Measurements from ENCODE around the gene ASCL4.
"Not testable (repeated sequence)": the region's sequence is repeated elsewhere in the genome, so short reads cannot be mapped to it uniquely, and the experiment has no call there.

ASCL4 gene, protein sequence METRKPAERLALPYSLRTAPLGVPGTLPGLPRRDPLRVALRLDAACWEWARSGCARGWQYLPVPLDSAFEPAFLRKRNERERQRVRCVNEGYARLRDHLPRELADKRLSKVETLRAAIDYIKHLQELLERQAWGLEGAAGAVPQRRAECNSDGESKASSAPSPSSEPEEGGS

GRCh38 chr12:107774349-107775029 lies at the start of gene ASCL4:
ASCL4 (plus strand) TSS chr12:107774704; CDS start chr12:107775219, 515 bp downstream.
- TF ChIP-seq CTCF (IDR thresholded peaks at IDR 0.05; ENCODE audit: control insufficient read depth, extremely low read depth, insufficient read depth), result no peak
- no peak for DNase-seq (ENCODE audit: low read depth)
- H3K4me3 ChIP-seq (ENCODE audit: low read depth, low read length), result no peak within 1 kb of the TSS

DNA sequence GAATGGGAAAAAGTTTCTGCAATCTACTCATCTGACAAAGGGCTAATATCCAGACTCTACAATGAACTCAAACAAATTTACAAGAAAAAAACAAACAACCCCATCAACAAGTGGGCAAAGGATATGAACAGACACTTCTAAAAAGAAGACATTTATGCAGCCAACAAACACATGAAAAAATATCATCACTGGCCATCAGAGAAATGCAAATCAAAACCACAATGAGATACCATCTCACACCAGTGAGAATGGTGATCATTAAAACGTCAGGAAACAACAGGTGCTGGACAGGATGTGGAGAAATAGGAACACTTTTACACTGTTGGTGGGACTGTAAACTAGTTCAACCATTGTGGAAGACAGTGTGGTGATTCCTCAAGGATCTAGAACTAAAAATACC lies 47.2 kb upstream of the ASCL4 start:
- H3K4me3 ChIP-seq (ENCODE audit: low read depth, low read length); DNase-seq (ENCODE audit: low read depth): not testable (repeated sequence)

- DNase-seq (ENCODE audit: low read depth); H3K4me3 ChIP-seq (ENCODE audit: low read depth, low read length): not testable (repeated sequence)
Measured at GRCh38 chr12:107727742-107728141, 46.8 kb upstream of the ASCL4 start.

DNA sequence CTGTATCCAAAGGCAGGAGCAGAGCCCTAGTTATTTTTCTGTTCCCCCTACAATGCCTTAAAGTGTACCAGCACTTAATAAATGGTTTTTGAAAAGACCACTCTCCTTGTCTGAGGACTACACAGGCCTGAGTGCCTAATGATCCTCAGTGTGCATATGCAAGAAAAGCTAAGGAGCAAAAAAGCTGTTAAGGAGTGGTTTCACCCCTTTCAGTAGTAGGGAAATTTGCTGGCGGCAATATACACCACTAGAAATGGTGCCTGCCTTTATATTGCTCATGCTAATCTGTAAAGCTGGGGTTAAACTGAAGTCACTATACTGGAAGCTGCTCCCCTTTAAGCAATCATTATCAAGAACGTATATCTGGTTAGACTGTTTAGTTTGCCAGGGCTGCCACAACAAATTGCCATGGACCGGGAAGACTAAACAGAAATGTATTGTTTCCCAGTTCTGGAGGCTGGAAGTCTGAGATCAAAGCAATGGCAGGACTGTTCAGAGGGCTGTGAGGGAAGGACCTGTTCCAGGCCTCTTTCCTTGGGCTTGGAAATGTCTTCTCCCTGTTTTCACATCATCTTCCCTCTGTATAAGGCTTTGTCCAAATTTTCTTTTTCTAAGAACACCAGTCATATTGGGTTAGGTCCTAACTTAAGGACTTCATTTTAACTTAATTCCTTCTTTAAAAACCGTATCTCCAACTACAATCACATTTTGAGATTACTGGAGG lies 43.7 kb upstream of the ASCL4 start:
- no peak for TF ChIP-seq CTCF (IDR thresholded peaks at IDR 0.05; ENCODE audit: control insufficient read depth, extremely low read depth, insufficient read depth)
- H3K4me3 ChIP-seq (ENCODE audit: low read depth, low read length), result no peak overlapping the region
- no peak for DNase-seq (ENCODE audit: low read depth)

DNA sequence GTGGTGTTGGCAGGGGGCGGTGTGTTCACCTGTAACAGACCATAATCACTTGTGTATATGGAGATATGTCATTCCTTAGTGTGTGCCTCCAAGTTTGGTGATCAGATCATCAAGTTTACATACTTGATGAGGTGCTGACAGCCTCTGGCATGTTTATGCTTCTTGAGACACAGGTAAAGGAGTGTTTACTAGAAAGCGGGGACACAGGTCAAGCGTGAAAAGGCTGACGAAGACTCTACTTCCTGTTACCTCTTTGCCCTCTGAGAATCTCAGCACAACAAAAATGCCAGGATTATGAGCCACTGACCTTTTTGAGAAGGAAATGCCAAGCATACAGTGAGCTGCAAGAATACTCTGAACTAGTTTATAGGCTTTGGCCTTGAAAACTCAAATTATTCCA lies 43.1 kb upstream of the ASCL4 start:
- no peak for TF ChIP-seq CTCF (IDR thresholded peaks at IDR 0.05; ENCODE audit: control insufficient read depth, extremely low read depth, insufficient read depth)
- H3K4me3 ChIP-seq (ENCODE audit: low read depth, low read length), result no peak overlapping the region
- no peak for DNase-seq (ENCODE audit: low read depth)

GRCh38 chr12:107732365-107732764 lies 42.1 kb upstream of the ASCL4 start:
- H3K4me3 ChIP-seq (ENCODE audit: low read depth, low read length), result no peak overlapping the region
- no peak for TF ChIP-seq CTCF (IDR thresholded peaks at IDR 0.05; ENCODE audit: control insufficient read depth, extremely low read depth, insufficient read depth)
- no peak for DNase-seq (ENCODE audit: low read depth)

GRCh38 chr12:107734139-107734538 lies 40.4 kb upstream of the ASCL4 start:
- no peak for TF ChIP-seq CTCF (IDR thresholded peaks at IDR 0.05; ENCODE audit: control insufficient read depth, extremely low read depth, insufficient read depth)
- DNase-seq (ENCODE audit: low read depth), result no peak

GRCh38 chr12:107735763-107736162 lies 38.7 kb upstream of the ASCL4 start:
- DNase-seq (ENCODE audit: low read depth), result no peak
- TF ChIP-seq CTCF (IDR thresholded peaks at IDR 0.05; ENCODE audit: control insufficient read depth, extremely low read depth, insufficient read depth), result no peak
- H3K4me3 ChIP-seq (ENCODE audit: low read depth, low read length), result no peak overlapping the region

More at GRCh38 chr12:107734139-107734538, 40.4 kb upstream of the ASCL4 start:
- no peak overlapping the region for H3K4me3 ChIP-seq (ENCODE audit: low read depth, low read length)

All from LNCaP clone FGC (cell line).